Eye (tissue), 1 donor: ENCODE results near the gene ZNF791.
"Not testable (repeated sequence)": the region's sequence is repeated elsewhere in the genome, so short reads cannot be mapped to it uniquely, and the experiment has no call there.

ENCODE experiments used
- DNase-seq: peaks from one replicate; pipeline ENCODE4 v3.0.0-alpha.2; 2015

ZNF791 gene

DNA sequence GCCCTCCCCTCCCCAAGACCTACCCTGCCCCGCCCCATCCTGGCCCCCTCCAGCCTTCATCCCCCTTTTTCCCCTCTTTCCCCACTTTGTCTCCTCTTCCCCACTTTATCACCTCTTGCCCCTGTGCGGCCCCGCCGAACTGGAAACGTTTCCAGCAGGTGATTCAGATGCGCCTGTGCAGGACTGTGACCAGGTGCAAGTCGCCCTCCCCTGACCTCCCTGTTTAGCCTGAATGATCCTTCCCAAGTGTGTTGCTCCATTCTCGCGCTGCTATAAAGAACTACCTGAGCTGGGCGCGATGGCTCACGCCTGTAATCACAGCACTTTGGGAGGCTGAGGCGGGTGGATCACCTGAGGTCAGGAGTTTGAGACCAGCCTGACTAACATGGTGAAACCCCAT, 25.9 kb downstream of the ZNF791 start:
- no peak for DNase-seq

DNA sequence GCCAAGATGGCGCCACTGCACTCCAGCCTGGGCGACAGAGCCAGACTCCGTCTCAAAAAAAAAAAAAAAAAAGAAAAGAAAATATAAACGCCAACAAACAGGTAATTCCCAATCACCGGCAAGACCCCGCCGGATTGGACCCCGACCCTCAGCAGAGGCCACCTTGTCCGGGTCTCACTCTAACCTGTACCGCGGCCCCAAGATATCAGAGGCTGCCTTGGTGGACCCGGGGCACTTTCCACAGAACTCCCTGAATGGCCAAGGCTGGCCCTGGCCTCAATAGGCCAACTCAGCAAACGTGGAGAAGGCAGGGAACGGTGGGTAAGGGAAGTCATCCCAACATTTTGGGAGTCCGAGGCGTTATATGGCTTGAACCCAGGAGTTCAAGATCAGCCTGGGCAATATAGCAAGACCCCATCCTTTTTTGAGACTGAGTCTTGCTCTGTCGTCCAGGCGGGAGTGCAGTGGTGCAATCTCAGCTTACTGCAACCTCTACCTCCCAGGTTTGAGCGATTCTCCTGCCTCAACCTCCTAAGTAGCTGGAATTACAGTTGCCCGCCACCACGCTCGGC, 28.0 kb downstream of the ZNF791 start:
- no peak for DNase-seq

DNA sequence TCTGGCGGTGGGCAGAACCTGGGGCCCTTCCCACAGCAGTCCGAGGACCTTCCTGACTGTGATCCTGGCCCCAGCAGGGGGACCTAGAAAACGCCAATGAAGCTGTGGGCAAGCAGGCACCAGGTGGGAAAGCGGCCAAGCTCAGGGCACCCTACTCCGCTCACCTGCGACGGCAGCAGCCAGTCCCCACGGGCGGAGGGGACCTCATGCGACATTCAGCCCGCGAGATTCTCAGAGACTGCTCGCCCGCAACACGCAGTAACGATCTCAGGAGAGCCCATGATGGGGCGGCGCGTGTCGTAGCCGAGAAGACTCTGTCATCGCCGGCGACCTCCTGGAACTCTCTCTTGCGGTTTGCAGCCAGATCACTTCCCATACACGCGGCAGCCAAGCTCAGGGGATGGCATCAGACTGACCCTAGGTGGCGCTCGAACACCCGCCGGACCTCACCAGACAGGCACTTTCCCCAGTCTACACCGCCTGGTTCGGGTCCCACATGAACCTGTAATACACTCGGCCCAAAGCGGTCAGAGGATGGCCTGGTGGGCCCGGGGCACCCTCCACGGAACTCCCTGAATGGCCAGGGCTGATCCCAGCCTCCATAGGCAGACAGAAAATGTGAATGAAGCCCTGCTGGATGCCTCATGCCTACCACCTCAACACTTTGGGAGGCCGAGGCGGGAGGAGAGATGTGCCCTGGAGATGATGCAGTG, 29.3 kb downstream of the ZNF791 start:
- DNase-seq: peak; percentile 89

DNA sequence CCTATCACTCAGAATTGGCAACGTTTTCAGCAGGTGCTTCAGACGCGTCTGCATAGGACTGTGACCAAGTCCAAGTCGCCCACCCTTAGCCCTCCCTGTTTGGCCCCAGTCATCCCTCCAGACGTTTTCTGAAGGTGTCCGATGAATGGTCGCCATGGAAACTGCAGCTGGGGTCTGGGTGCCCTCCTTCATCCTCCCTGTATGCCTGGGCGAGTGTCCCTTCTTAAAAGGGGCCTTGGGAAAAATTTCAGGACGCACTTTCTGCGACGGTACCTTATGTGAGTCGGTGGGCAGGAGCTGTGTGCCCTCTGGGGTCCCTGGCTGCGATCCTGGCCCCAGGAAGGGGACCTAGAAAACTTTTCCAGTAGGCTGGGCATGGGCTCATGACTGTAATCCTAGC, 30.7 kb downstream of the ZNF791 start:
- no peak for DNase-seq

DNA sequence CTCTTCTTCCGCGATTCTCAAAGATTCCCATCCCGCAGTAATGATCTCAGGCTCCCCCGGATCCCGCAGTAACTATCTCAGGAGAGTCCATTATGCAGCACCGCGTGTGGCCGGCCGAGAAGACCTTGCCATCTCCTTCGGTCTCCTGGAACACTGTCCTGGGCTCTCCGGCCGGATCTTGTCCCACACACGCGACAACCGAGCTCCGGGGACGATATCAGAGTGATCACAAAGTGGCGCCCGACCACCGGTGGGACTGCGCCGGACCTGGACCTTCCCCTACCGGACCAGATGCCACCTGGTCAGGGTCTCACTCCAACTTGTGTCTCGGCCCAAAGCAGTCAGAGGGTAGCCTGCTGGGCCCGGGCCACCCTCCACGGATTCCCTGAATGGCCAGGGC, 31.8 kb downstream of the ZNF791 start:
- DNase-seq: no peak

DNA sequence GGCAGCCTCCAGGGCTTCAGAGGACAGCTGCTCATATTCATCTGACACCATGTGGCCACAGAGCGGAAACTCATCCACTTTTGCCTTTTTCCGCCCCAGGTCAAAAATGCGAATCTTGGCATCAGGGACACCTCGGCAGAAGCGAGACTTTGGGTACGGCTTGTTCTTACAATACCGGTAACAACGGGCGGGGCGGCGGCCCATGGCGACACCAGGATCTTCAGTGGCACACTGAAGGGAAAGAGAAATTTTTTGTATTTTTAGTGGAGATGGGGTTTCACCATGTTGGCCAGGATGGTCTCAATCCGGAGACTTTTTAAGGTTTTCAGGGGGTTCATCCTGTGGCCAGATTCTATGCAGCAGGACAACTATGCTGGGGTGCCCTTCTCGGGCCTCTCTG, 33.0 kb downstream of the ZNF791 start:
- DNase-seq: not testable (repeated sequence)

DNA sequence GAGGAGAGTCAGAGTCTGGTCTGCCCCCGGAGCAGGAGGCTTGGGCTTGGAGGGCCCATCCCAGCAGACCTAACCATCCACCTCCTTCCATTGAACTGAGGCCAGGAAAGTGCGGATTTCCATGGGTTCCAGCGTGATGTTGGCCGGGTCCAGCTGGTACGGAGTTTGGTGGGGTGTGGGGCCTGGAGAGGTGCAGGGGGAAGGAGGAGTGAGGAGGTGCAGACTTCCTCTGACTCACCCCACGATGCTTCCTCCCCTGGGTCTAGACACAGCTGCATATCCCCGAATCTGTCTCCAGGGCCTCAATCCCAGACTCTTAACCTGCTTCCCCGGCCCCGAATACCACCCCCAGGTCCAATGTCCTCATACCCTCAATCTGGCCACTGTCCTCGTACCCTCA, 35.8 kb downstream of the ZNF791 start:
- no peak for DNase-seq

DNA sequence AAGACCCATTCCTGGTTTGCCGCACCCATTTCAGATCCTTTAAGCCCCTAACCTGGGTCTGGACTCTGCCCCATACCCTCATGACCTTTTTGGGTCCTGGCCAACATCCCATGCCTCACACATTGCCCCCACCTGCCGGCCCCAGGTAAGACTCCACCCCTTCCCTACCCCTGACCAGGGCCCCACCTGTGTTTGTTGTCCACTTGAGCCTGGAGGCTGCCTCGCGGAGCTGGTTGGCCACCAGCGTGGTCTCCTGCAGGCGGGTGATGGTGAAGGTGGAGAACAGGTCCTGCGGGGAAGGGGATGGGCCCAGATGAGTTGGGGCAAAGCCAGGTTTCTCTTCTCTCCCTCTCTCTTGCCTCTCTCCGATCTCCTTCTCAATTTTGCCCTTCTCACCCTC, 36.3 kb downstream of the ZNF791 start:
- no peak for DNase-seq

DNA sequence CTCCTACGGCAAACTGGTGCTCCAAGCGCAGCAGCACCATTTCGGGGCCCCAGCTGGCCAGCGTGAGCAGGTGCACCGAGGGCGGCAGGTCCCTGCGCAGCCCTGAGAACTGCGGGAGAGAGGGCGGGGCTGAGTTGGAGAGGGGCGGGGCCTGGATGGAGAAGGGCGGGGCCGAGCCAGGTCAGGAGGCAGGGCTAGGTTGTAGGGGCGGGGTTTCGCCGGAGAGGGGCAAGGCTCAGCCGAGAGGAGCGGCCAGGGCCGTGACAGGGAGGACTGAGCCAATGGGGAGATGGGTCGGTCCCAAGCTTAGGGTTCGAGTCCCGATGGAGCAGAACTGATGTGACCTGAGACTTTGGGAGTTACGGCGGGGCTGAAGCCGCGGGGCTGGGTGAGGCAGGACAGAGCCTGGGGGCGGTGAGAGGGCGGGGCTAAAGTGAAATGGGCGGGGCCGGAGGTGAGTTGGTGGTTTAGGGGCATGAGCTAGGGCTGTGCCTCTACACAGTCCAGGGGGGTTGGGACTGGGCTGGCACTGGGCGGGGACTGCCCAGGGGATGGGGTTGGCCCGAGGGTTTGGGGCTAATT, 36.9 kb downstream of the ZNF791 start:
- peak; percentile 76 for DNase-seq

DNA sequence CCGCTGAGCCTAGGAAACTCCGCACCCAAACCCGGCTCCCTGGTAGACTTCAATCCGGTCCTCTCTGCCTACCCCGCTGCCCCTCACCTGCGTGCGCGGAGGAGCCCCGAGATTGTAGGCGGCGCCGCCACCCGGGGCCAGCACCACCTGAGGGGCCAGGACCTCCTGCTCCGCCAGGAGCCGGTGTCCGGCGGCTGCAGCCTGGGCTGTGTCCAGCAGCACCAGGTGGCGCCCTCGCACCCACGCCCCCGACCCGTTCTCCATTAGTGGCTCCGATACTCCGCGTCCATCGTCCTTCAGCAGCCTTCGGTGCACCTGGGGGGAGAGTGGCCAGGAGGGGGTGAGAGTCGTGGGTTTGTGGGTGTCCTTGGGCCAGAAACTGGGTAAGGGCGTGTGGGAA, 37.4 kb downstream of the ZNF791 start:
- no peak for DNase-seq

DNA sequence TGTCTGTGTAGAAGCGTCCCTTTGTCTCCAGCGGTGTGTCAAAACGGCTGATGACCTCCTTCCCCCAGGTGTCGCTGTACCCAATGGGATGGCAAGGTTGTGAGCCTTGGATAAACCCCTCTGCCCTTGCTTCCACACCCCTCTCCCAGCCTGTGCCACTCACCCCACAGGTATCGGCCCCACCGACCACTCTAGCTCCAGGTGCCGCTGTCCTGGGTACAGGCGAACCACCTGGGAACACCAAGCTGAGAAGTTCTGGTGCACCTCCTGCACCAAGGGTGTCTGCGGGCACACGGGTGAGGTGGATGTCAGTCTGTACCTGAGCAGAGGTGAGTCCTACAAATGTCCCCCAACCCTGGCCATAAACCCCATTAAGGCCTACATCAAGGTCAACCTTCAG, 39.2 kb downstream of the ZNF791 start:
- DNase-seq: no peak

DNA sequence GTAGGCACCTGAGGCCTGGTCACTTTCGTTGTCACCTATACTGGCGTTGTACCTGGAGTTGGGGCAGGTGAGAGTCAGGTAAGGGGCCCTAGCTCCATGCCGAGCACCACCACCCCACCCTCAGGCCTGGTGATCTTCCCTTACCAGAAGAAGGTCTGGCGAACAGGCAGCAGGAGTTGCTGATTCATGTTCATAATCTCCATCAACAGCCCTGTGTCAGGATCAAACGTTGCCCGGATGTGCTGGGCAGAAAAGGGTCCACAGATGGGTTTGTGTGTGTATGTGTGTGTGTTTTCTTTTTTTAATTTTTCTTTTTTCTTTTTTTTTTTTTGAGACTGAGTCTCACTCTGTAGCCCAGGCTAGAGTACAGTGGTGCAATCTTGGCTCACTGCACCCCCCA, 41.5 kb downstream of the ZNF791 start:
- DNase-seq: no peak

DNA sequence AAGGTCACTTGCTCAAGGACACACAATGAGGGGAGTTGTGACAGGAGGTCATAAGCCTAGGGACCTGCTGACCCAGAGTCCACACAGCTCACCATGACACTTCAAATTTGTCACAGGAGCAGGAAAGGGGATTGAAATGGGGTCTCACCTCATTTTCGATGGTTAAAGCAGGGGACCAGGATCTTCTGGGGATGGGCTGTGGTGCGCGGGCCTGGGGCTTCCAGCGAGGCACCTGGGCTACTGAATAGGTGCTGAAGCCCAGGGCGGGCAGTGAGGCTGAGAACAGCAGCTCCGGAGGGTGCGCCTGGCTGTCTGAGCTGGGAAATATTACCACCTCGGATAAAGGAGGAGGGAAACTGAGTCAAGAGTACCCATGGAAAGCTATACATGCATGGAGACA, 44.8 kb downstream of the ZNF791 start:
- DNase-seq: no peak

DNA sequence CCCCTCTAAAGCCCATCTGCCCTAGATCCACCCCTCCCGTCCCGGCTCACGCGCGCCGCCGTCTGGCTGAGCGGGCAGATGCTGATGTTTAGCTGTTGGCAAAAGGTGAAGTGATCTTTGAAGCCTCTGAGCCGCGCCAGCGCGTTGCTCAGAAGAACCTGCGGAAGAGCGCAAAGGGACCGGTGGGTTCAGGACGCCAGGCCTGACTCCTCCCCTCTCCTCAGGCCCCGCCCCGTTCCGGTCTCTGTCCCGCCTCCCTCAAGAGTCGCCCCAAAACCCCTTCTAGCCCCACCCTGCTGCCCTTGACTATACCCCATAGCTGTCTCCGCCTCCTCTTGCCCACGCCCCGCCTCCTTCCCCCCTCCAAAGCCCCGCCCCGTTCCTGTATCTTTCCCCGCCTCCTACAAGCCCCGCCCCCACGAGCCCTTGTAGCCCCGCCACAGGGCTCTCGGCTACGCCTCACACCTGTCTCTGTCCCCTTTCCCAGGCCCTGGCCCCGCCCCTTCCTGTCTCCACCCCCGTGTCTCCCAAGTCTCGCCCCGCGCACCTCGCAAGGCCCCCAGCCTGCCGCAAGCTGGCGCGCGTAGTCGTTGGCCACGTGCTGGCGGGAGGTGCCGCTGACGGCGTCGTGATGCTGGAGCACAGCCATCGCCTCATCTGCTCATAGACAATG, 46.3 kb downstream of the ZNF791 start:
- DNase-seq: no peak

DNA sequence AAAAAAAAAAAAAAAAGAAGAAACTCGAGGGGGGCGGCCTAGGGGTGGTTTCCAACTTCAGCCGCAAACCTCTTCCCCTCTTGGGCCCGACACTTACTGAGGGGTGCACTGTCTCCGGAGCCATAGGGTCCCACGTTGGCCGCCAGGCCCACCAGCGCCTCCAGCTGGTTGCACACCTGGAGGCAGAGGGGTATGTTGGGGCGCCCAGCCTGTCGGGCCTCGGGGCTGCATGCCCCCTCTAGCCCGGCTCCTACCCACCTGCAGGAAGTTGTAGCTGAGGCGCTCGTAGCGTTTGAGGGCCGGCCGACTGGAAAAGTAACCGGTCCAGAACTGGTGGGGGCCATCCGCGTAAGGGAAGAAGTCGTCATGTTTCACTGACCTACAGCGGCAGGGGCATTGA, 47.2 kb downstream of the ZNF791 start:
- DNase-seq: no peak

DNA sequence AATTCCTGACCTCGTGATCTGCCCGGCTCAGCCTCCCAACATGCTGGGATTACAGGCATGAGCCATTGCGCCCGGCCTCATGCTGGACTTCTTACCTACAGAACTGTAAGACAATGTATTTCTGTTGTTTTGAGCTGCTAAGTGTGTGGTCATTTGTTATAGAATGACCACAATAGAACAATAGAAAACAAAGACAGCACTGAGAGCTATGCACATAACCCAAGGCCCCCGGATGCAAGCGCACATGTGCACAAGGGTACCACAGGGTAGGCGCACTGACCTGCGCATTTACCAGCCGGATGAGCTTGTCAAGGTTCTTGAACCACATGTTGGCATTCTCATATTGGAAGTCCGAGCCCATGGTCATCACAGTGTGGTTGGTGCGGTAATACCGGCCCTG, 50.3 kb downstream of the ZNF791 start:
- DNase-seq: no peak

DNA sequence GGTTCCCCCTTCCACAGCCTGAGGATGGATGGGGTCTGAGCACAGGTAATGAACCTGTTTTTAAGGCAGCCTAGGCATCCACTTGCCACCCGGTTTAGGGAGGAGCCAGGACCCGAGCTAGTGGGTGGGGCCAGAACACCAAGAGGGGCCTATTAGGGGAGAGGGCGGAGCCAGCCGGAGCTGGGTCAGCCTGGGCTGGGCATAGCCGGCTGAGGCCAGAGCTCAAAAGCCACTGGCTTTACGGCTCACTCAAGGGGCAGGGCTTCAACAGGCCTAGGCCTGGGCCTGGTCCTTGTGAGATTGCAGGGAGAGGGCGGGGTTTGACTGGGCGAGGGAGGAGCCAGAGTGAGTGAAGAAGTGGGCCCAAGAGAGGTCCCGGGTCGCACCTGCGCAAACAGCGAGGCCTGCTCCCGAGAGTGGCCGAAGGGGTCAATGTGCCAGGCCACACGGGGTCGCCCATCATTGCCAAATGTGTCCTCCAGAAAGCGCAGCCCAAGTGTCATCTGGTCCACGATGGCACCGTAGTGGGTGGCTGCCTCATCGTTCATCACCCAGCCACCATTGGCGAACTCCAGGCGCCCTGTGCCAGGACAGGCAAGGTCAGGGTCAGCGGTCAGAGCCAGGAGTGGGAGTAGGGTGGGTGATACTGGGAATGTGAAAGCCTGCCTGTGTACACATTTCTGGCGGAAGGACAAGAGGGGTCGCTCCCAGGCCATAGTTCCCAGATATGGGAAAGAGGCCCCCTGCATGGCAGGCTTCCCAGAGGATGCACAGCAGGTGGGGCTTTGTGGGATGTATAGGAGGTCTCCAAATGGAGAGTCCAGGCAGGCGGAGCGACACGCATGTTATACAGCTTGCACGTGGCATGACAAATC, 53.9 kb downstream of the ZNF791 start:
- DNase-seq: no peak

DNA sequence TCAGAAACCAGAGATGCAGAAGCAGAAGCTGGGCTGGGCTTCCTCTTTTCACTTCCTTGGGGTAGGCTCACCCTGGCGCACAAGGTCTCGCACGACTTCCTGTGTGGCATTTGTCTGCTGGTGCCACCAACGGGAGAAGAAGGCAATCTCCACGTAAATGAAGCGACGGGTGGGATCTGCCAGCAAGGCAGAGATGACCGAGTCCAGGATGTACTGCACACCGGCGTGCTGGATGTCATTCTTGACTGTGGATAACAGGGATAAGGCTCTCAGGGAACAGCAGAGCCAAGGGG, 54.5 kb downstream of the ZNF791 start:
- no peak for DNase-seq

DNA sequence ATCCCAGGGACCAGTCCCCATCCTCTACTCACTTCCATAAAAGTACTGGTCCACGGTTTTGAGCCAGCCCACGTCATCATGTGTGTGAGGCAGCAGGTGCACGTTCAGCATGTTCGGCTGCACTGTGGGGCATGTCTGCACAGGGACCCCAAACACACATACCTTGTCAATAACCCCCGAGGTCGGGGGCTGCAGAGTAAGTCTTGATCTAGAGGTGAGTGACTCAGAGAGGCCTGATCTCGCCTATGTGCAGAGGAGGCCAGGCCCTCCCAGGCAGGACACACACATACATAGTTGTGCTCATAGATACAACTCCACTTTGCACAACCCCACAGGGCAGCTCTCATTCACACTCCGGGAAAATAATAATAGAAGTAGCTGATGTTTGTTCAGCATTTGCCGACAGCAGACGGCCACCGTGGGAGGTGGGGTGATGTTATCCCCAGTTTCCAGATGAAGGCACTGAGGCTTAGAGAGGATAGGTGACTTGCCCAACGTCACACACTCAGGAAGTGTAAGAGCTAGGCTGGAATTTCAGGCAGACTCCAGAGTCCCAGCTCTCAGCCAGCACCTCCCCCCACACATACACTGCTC, 55.0 kb downstream of the ZNF791 start:
- DNase-seq: no peak

DNA sequence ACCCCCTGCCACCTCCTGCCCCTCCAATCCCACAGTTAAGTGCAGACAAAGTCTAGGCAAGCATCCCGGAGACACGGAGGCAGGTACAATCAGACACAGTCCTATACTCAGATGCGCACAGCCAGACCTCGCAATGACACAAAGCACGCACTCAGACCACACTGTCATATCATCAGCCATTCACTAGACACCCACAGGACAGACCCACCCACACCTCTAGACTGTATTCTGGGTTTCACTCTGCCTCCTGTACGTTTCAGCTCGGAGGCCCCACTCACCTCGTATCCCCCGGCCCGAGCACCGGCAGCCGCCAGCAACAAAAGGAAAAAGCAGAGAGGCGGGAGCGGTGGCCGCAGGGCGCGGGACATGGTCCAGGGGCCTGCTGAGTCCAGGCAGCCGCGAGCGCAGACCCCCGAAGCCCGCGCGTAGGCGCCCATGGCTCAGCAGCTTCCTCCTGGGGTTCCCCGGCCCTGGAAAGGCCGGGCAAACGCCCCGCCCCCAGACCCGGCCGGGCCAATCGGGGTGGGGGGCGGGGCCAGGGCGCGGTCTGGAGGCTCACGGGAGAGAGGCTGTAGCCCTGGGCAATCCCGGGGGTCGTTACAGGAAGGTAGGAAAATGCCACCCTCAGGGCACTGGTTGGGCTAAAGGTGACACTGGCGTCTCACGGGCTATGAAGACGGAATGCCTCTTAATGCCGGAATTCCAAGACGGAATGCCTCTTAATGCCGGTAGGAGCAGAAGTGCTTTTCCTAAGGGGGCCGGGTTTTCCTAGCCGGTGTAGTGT, 55.7 kb downstream of the ZNF791 start, which contains the start of the genes MAN2B1 and WDR83:
Gene MAN2B1 (minus strand): TSS at position 478 of the 784 bp plus-strand sequence. CDS start 41 bp downstream, at position 437.
Gene WDR83 (plus strand): TSS at position 543 of the 784 bp plus-strand sequence. CDS start 2,984 bp downstream, outside the sequence.
- DNase-seq: peak; percentile 93

DNA sequence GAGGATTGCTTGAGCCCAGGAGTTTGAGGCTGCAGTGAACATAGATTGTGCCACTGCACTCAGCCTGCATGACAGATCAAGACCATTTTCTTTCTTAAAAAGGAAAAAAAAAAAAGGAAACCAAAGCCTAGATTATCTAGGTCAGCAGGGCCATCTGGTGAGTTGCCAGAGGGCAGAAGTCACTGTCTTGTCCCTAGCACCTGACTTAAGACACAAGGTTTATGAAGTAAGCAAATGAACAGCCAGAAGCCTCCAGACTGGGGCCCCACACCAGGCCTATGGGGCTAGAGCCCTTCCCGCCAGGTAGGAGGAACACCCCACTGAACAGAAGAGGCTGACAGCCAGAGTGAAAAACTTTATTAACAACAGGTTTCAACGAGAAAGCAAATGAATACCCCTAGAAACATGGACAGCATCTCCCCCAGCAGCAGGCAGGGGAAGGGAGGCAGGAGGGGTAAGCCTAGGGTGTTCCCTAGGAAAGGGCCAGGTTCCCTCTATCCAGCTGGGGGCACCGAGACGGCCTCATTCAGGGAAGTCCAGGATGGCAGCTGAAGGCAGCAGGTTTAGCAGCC, 57.1 kb downstream of the ZNF791 start:
- no peak for DNase-seq
